HCT116 (cell line): ENCODE measurements around the gene OPRL1. TPM values are rescaled to one million over a fixed set of nuclear protein-coding genes. Genes with fewer than 3 reads are reported as not detected.

Experiments
- ATAC-seq: fragments of 200-7000 bp; cut with Tn5 transposase; 2 replicates; pipeline ENCODE4 v1.9.1; 2020; ENCODE audit warnings: mild to moderate bottlenecking, moderate library complexity
- BruUV-seq: library from RNA; stranded (reverse); fragments of 400-500 nt; replicated peaks from 2 replicates; lab custom pipeline; 2021; lab: Mats Ljungman, UMichigan
- CTCF ChIA-PET: fragments of 300-600 bp; sonication (Branson Sonifier 250); formaldehyde crosslinking; loops from one replicate; lab custom pipeline; 2021; ENCODE audit warnings: antibody characterized with exemption; lab: Charles Lee
- POLR2A ChIA-PET: fragments of 300-600, 350-600 bp; sonication (Branson Sonifier 250); formaldehyde crosslinking; loops from one replicate; lab custom pipeline; 2021; ENCODE audit warnings: antibody characterized with exemption; lab: Charles Lee
- RAD21 ChIA-PET, 2 experiments: fragments of 300-600 bp; sonication (Branson Sonifier 250); formaldehyde crosslinking; loops; one replicate each; lab custom pipeline; 2023; ENCODE audit warnings: low total read pairs in 2 of 2; ENCODE audit not compliant: uncharacterized antibody in 2 of 2, unreplicated experiment in 2 of 2, low non-redundant PET in 1 of 2; lab: Charles Lee
- DNase-seq: peaks from one replicate; pipeline ENCODE4 v3.0.0-alpha.2; 2010; ENCODE audit warnings: low read depth, low spot score
- H2AFZ ChIP-seq: fragments of 200-600 bp; shearing (Covaris generic), sonication (generic); 2 replicates; pipeline ENCODE4 v1.6.1; 2017; ENCODE audit warnings: low read depth, mixed run types, mixed read lengths, antibody characterized with exemption, low read length; ENCODE audit not compliant: poor library complexity, severe bottlenecking
- H3K27ac ChIP-seq: 2 replicates; pipeline ENCODE4 v1.5.1; 2012; ENCODE audit warnings: low read depth, low read length
- H3K27me3 ChIP-seq: fragments of 200-600 bp; sonication (generic); 2 replicates; pipeline ENCODE4 v1.6.1; 2016; ENCODE audit warnings: mixed run types, low read length, mixed read lengths; ENCODE audit not compliant: insufficient read depth
- H3K36me3 ChIP-seq, 2 experiments: fragments of 200-500 bp in 1 of 2; fragments of 200-600 bp in 1 of 2; sonication (Bioruptor generic) in 1 of 2; sonication (generic) in 1 of 2; 2 replicates each; pipeline versions ENCODE4 v1.5.1 to v1.6.1; 2014 to 2016; ENCODE audit warnings: low read length in 2 of 2, inconsistent platforms in 1 of 2, mixed read lengths in 1 of 2, mixed run types in 1 of 2; ENCODE audit not compliant: insufficient read depth in 2 of 2, control insufficient read depth in 1 of 2
- H3K4me1 ChIP-seq, 2 experiments: fragments of 200-600 bp in 1 of 2; sonication (generic) in 1 of 2; 2 replicates each; pipeline versions ENCODE4 v1.5.1 to v1.6.1; 2012 to 2017; ENCODE audit warnings: low read length in 2 of 2, inconsistent platforms in 1 of 2, mild to moderate bottlenecking in 1 of 2, mixed read lengths in 1 of 2, mixed run types in 1 of 2, moderate library complexity in 1 of 2; ENCODE audit not compliant: insufficient read depth in 2 of 2, control insufficient read depth in 1 of 2
- H3K4me2 ChIP-seq: fragments of 200-600 bp; sonication (generic); 2 replicates; pipeline ENCODE4 v1.6.1; 2017; ENCODE audit warnings: mixed run types, low read length, mixed read lengths
- H3K4me3 ChIP-seq, 2 experiments: fragments of 200-600 bp in 1 of 2; sonication (generic) in 1 of 2; replicated peaks in 1 of 2; 2 replicates each; pipeline ENCODE4 v1.5.1; 2011 to 2016; ENCODE audit warnings: low read length in 2 of 2, control low read depth in 1 of 2, low read depth in 1 of 2, mild to moderate bottlenecking in 1 of 2, mixed read lengths in 1 of 2, mixed run types in 1 of 2
- H3K79me2 ChIP-seq: fragments of 200-600 bp; sonication (generic); 2 replicates; pipeline ENCODE4 v1.6.1; 2017; ENCODE audit warnings: mild to moderate bottlenecking, mixed run types, low read length, moderate library complexity, mixed read lengths; ENCODE audit not compliant: insufficient read depth
- H3K9ac ChIP-seq: fragments of 200-600 bp; sonication (generic); 2 replicates; pipeline ENCODE4 v1.6.1; 2016; ENCODE audit warnings: low read length, mixed read lengths
- H3K9me2 ChIP-seq: fragments of 200-600 bp; sonication (generic), shearing (Covaris generic); 2 replicates; pipeline ENCODE4 v1.6.1; 2017; ENCODE audit warnings: mixed run types, mild to moderate bottlenecking, moderate library complexity; ENCODE audit not compliant: insufficient read depth
- H3K9me3 ChIP-seq, 2 experiments: fragments of 200-500 bp in 1 of 2; fragments of 200-600 bp in 1 of 2; sonication (Bioruptor generic) in 1 of 2; sonication (generic) in 1 of 2; 2 replicates each; pipeline ENCODE4 v1.6.1; 2014 to 2017; ENCODE audit warnings: low read length in 2 of 2, mixed read lengths in 2 of 2, inconsistent platforms in 1 of 2, low read depth in 1 of 2, mild to moderate bottlenecking in 1 of 2, mixed run types in 1 of 2, moderate library complexity in 1 of 2; ENCODE audit not compliant: control insufficient read depth in 1 of 2, insufficient read depth in 1 of 2
- H4K20me1 ChIP-seq: fragments of 200-600 bp; sonication (generic), shearing (Covaris generic); 2 replicates; pipeline ENCODE4 v1.6.1; 2017; ENCODE audit warnings: mixed run types, mild to moderate bottlenecking, moderate library complexity; ENCODE audit not compliant: insufficient read depth
- ATF3 ChIP-seq: IDR thresholded peaks from 2 replicates; pipeline ENCODE4 v1.6.1; 2012
- CBX3 ChIP-seq: IDR thresholded peaks from 2 replicates; pipeline ENCODE4 v1.6.1; 2012; ENCODE audit warnings: low read depth
- EGR1 ChIP-seq: IDR thresholded peaks from 2 replicates; pipeline ENCODE4 v1.6.1; 2012; ENCODE audit warnings: low read depth
- ELF1 ChIP-seq: IDR thresholded peaks from 2 replicates; pipeline ENCODE4 v1.6.1; 2012; ENCODE audit warnings: low read depth, borderline replicate concordance
- EZH2 ChIP-seq: fragments of 200-600 bp; sonication (generic); IDR thresholded peaks from 2 replicates; pipeline ENCODE4 v1.6.1; 2017; ENCODE audit warnings: antibody characterized with exemption, mixed run types
- FOSL1 ChIP-seq: IDR thresholded peaks from 2 replicates; pipeline ENCODE4 v1.6.1; 2012; ENCODE audit warnings: low read depth
- POLR2AphosphoS5 ChIP-seq: IDR thresholded peaks from 2 replicates; pipeline ENCODE4 v1.6.1; 2011; ENCODE audit warnings: mild to moderate bottlenecking, low read depth, low read length, moderate library complexity
- RAD21 ChIP-seq: IDR thresholded peaks from 2 replicates; pipeline ENCODE4 v1.6.1; 2012; ENCODE audit warnings: low read depth, mild to moderate bottlenecking
- REST ChIP-seq: IDR thresholded peaks from 2 replicates; pipeline ENCODE4 v1.6.1; 2012; ENCODE audit warnings: low read depth
- SP1 ChIP-seq: IDR thresholded peaks from 2 replicates; pipeline ENCODE4 v1.6.1; 2012; ENCODE audit warnings: low read depth
- TCF7L2 ChIP-seq: IDR thresholded peaks from 2 replicates; pipeline ENCODE4 v1.7.0; 2011; ENCODE audit warnings: borderline replicate concordance, inconsistent platforms; ENCODE audit not compliant: insufficient read depth, insufficient read length; ENCODE audit errors: extremely low read depth
- YY1 ChIP-seq: IDR thresholded peaks from 2 replicates; pipeline ENCODE4 v1.6.1; 2011; ENCODE audit warnings: low read length, low read depth, moderate library complexity, mild to moderate bottlenecking; ENCODE audit not compliant: insufficient replicate concordance; ENCODE audit errors: extremely low read depth
- ZNF274 ChIP-seq: fragments of 200-500 bp; sonication (Bioruptor generic); IDR thresholded peaks from 2 replicates; pipeline ENCODE4 v1.6.1; 2014; ENCODE audit warnings: mild to moderate bottlenecking, low read depth, low read length, inconsistent platforms
- intact Hi-C: fragments of 100-400 bp; cut with micrococcal nuclease; formaldehyde crosslinking; loops from 2 replicates; pipeline ENCODE4 v1.10.0; 2022
- total RNA-seq: library from RNA; stranded (reverse); gene quantifications from one replicate; pipeline ENCODE4 v1.2.1, GENCODE V29; 2021; ENCODE audit not compliant: unreplicated experiment
- TF ChIP-seq, protein P1 (sequence below), 3 experiments: fragments of 200-600 bp in 1 of 3; sonication (generic) in 1 of 3; IDR thresholded peaks in 2 of 3; conservative IDR thresholded peaks in 1 of 3; 2 replicates each; pipeline ENCODE4 v1.5.1; 2012 to 2017; ENCODE audit warnings: low read depth in 2 of 3, low read length in 2 of 3, antibody characterized with exemption in 1 of 3, borderline replicate concordance in 1 of 3, control low read depth in 1 of 3, mild to moderate bottlenecking in 1 of 3, mixed read lengths in 1 of 3, mixed run types in 1 of 3, moderate library complexity in 1 of 3; ENCODE audit not compliant: insufficient read depth in 1 of 3

OPRL1 gene
- total RNA-seq, 1 experiment from 2014 or later, result 1.6 TPM

DNA sequence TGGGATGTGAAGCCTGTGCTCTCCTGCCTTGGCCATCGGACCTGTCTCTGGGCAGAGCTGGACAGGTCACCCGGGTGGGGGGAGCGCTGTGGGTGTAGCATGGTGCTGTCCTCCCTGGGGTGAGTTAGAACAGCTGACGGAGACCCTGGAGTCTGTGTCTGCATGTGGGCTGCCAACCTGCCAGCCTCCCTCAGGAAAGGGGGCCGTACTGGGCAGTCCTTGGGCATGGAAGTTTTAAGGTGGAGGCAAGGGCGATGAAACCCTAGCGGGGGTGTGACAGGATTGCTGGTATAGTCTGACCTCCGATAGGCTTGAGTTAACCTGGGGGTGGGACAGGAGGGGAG lies 32.9 kb upstream of the OPRL1 start:
- intact Hi-C loops, result no loop called here
- Histone ChIP-seq H3K79me2 (no peaks in the 10 kb centered on the region), H4K20me1 (no peaks in the 10 kb centered on the region), H3K27ac (no peak overlapping the region), H3K27me3 (no peaks in the 10 kb centered on the region), H2AFZ (no peak overlapping the region), H3K4me2 (no peak overlapping the region), H3K9me3 (no peaks in the 10 kb centered on the region), H3K36me3 (no peaks in the 10 kb centered on the region), H3K4me1 (peaks cover 27 to 34% of the 10 kb centered on the region in 2 experiments), H3K4me3 (no peak overlapping the region), H3K9me2 (no peaks in the 10 kb centered on the region), H3K9ac (no peak overlapping the region)
- DNase-seq, result no peak
- TF ChIP-seq, protein P1, sequence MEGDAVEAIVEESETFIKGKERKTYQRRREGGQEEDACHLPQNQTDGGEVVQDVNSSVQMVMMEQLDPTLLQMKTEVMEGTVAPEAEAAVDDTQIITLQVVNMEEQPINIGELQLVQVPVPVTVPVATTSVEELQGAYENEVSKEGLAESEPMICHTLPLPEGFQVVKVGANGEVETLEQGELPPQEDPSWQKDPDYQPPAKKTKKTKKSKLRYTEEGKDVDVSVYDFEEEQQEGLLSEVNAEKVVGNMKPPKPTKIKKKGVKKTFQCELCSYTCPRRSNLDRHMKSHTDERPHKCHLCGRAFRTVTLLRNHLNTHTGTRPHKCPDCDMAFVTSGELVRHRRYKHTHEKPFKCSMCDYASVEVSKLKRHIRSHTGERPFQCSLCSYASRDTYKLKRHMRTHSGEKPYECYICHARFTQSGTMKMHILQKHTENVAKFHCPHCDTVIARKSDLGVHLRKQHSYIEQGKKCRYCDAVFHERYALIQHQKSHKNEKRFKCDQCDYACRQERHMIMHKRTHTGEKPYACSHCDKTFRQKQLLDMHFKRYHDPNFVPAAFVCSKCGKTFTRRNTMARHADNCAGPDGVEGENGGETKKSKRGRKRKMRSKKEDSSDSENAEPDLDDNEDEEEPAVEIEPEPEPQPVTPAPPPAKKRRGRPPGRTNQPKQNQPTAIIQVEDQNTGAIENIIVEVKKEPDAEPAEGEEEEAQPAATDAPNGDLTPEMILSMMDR (IDR thresholded peaks at IDR 0.05 in 2 of 3, conservative IDR thresholded peaks at IDR 0.05 in 1 of 3; ENCODE audit: borderline replicate concordance in 1 of 3, insufficient read depth in 1 of 3, low read depth in 2 of 3, low read length in 2 of 3), result no peak
- BruUV-seq, result TSS peak; percentile 60
- RAD21 ChIA-PET, result no interaction called here
- POLR2A ChIA-PET, result interaction anchor here (0.7 kb wide), 1 partner anchor 9 kb away, joined by 3 read pairs; no protein-coding TSS in a partner anchor
- CTCF ChIA-PET, result interaction anchor here (1.1 kb wide), 1 partner anchor 8 kb away, joined by 3 read pairs; no protein-coding TSS in a partner anchor
- no peak for ATAC-seq

GRCh38 chr20:64047968-64048401 lies 31.9 kb upstream of the OPRL1 start:
- Histone ChIP-seq H3K4me3 (no peak overlapping the region), H3K4me1 (peaks cover 27 to 34% of the 10 kb centered on the region in 2 experiments)
- BruUV-seq, result no TSS peak
- TF ChIP-seq ZNF274 (no peak), EZH2 (no peak), POLR2AphosphoS5 (no peak), TCF7L2 (no peak), YY1 (no peak), RAD21 (no peak), ELF1 (no peak), SP1 (no peak), ATF3 (no peak), REST (no peak), EGR1 (no peak), CBX3 (no peak), FOSL1 (no peak)
- TF ChIP-seq, all 23 proteins: peak for 0
- Histone ChIP-seq H3K79me2 (no peaks in the 10 kb centered on the region), H3K9ac (no peak overlapping the region), H2AFZ (no peak overlapping the region), H3K9me3 (no peaks in the 10 kb centered on the region), H3K27me3 (no peaks in the 10 kb centered on the region), H3K9me2 (no peaks in the 10 kb centered on the region), H3K4me2 (no peak overlapping the region), H3K27ac (no peak overlapping the region), H3K36me3 (no peaks in the 10 kb centered on the region), H4K20me1 (no peaks in the 10 kb centered on the region)
- DNase-seq (no peak), ATAC-seq (no peak)
- ChIA-PET RAD21 (no interaction called here), POLR2A (no interaction called here), CTCF (interaction anchor here (1.1 kb wide), 1 partner anchor 9 kb away, joined by 3 read pairs; no protein-coding TSS in a partner anchor)
- intact Hi-C loops, result no loop called here
